ENCODE results near the gene CILP2. TPM values are rescaled to one million over a fixed set of nuclear protein-coding genes. Genes with fewer than 3 reads are reported as not detected.
A peak's percentile ranks its signal among the peaks of the same experiment; 100 is the strongest.

The CILP2 gene
- total RNA-seq, 1 experiment from 2014 or later, result under 0.01 TPM

- DNase-seq (ENCODE audit: low read depth), result no peak
These were observed 7.0 kb downstream of the CILP2 start for GRCh38 chr19:19544954-19545591.

- DNase-seq (ENCODE audit: low read depth), result no peak
These were observed 7.6 kb downstream of the CILP2 start for GRCh38 chr19:19545707-19546106.

GRCh38 chr19:19546751-19547162, 8.7 kb downstream of the CILP2 start:
- no peak for DNase-seq (ENCODE audit: low read depth)

GRCh38 chr19:19547674-19548336, 9.7 kb downstream of the CILP2 start:
- no peak for DNase-seq (ENCODE audit: low read depth)

- DNase-seq (ENCODE audit: low read depth), result no peak
These were observed 11.1 kb downstream of the CILP2 start for GRCh38 chr19:19548915-19549759.

GRCh38 chr19:19549804-19550464, 11.9 kb downstream of the CILP2 start:
- no peak for DNase-seq (ENCODE audit: low read depth)

GRCh38 chr19:19550485-19550929, 12.4 kb downstream of the CILP2 start:
- DNase-seq (ENCODE audit: low read depth), result peak; percentile 54

- DNase-seq (ENCODE audit: low read depth), result no peak
These were observed 13.1 kb downstream of the CILP2 start for GRCh38 chr19:19550972-19551852.

- DNase-seq (ENCODE audit: low read depth), result no peak
These were observed 13.8 kb downstream of the CILP2 start for GRCh38 chr19:19551853-19552192.

GRCh38 chr19:19552798-19553197, 14.7 kb downstream of the CILP2 start:
- DNase-seq (ENCODE audit: low read depth), result no peak

GRCh38 chr19:19553670-19554069, 15.6 kb downstream of the CILP2 start:
- no peak for DNase-seq (ENCODE audit: low read depth)

GRCh38 chr19:19554074-19555023, 16.3 kb downstream of the CILP2 start:
- DNase-seq (ENCODE audit: low read depth), result no peak

- DNase-seq (ENCODE audit: low read depth), result no peak
These were observed 20.0 kb downstream of the CILP2 start for GRCh38 chr19:19558055-19558454.

- DNase-seq (ENCODE audit: low read depth), result no peak
These were observed 20.6 kb downstream of the CILP2 start for GRCh38 chr19:19558636-19559035.

GRCh38 chr19:19559931-19560330, 21.9 kb downstream of the CILP2 start:
- DNase-seq (ENCODE audit: low read depth), result no peak

GRCh38 chr19:19561946-19562664, 24.0 kb downstream of the CILP2 start:
- DNase-seq (ENCODE audit: low read depth), result no peak

- no peak for DNase-seq (ENCODE audit: low read depth)
These were observed 24.7 kb downstream of the CILP2 start for GRCh38 chr19:19562665-19563347.

GRCh38 chr19:19563348-19563848, 25.3 kb downstream of the CILP2 start:
- DNase-seq (ENCODE audit: low read depth), result no peak

- DNase-seq (ENCODE audit: low read depth), result no peak
These were observed 28.2 kb downstream of the CILP2 start for GRCh38 chr19:19566306-19566705.

Measured in RPMI7951 (cell line).